Measurements from ENCODE around the gene OTUB2. TPM values are rescaled to one million over a fixed set of nuclear protein-coding genes. Genes with fewer than 3 reads are reported as not detected.
A peak's percentile ranks its signal among the peaks of the same experiment; 100 is the strongest.

OTUB2 gene
- polyA plus RNA-seq, 3 donors, result 0.25 to 0.95 (median 0.28) TPM

DNA sequence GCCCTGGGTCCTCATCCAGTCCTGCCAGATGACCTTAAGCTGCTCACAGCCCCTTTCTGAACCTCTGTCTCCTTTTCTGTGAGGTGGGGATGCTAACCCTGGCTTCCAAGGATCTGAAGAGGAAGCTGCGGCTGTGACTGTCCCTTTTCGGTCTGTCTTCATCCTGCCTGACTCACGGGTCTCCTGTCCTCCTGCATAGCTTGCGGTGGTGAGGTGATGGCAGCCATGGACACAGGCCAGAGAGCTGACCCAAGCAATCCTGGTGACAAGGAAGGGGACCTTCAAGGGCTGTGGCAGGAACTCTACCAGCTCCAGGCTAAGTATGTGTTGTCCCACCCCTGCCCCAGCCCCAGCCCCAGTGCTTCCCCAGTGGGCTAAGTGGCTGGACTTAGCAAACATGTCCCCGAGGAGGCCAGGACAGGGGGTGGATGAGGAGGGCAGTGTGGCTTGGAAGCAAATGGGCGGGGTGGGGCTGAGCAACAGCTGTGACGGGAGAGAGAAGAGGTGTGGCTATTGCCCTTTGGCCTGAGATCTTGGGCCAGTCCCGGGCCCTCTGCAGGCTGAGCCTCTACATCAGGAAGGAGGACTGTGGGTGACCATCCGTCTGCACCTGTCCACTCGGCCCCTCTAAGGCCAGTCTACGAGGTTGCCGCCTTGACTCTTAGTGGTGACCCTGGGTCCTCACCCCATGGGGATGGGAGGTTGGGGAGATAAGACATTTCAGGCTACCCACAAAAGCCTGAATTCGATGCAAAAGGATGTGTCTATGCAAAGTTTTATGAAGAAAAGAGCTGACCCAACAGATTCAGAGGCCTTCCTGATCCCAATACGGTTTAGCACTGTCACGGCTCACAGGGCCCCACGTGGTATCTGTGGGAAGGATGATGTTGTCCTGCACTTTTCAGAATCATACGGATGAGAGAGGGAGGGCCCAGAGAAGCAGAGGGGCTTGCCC, 27.9 kb upstream of the OTUB2 start:
- Histone ChIP-seq H3K9me3 (replicated peaks in 1 of 2; ENCODE audit: control insufficient read depth in 1 of 2, insufficient read depth in 1 of 2, low read length in 2 of 2) (no peaks in the 10 kb centered on the region), H3K4me2 (replicated peaks; ENCODE audit: extremely low read depth, low read length, poor library complexity, severe bottlenecking) (no peak overlapping the region), H3K4me1 (ENCODE audit: control insufficient read depth in 1 of 2, insufficient read depth in 2 of 2, low read length in 2 of 2) (no peaks in the 10 kb centered on the region), H3K36me3 (replicated peaks in 1 of 2; ENCODE audit: control insufficient read depth in 1 of 2, insufficient read depth in 2 of 2, low read length in 2 of 2) (no peaks in the 10 kb centered on the region), H3K4me3 (replicated peaks in 1 of 3; ENCODE audit: low read depth in 2 of 3, low read length in 3 of 3) (no peak overlapping the region), H2AFZ (ENCODE audit: insufficient read depth, low read depth, low read length, poor library complexity, severe bottlenecking) (no peak overlapping the region), H3K27ac (ENCODE audit: low read depth in 1 of 2, low read length in 2 of 2) (no peak overlapping the region), H3K9ac (ENCODE audit: insufficient read depth, low read length, poor library complexity, severe bottlenecking) (no peak overlapping the region), H4K20me1 (ENCODE audit: insufficient read depth, low read length) (no peaks in the 10 kb centered on the region), H3K79me2 (ENCODE audit: insufficient read depth, low read length) (no peaks in the 10 kb centered on the region), H3K27me3 (ENCODE audit: control insufficient read depth in 2 of 2, insufficient read depth in 2 of 2, low read length in 2 of 2) (no peaks in the 10 kb centered on the region)
- Mint-ChIP-seq H3K36me3 (no peaks in the 10 kb centered on the region), H3K4me1 (peaks cover 4% of the 10 kb centered on the region), H3K27me3 (ENCODE audit: low read depth in 3 of 3) (peaks cover 8 to 27% (median 15%) of the 10 kb centered on the region in 3 donors), H3K27ac (peak overlapping the region in 1 of 7 donors; percentile 57), H3K9me3 (no peaks in the 10 kb centered on the region), H3K4me3 (no peak overlapping the region)
- peak in 1 of 3 donors; percentile 52 for DNase-seq
- intact Hi-C loops (cut with micrococcal nuclease), result no loop called here
- 82% methylated on average over 11 of the region's 17 CpGs for WGBS (ENCODE audit: insufficient coverage)
- TF ChIP-seq, protein P1, sequence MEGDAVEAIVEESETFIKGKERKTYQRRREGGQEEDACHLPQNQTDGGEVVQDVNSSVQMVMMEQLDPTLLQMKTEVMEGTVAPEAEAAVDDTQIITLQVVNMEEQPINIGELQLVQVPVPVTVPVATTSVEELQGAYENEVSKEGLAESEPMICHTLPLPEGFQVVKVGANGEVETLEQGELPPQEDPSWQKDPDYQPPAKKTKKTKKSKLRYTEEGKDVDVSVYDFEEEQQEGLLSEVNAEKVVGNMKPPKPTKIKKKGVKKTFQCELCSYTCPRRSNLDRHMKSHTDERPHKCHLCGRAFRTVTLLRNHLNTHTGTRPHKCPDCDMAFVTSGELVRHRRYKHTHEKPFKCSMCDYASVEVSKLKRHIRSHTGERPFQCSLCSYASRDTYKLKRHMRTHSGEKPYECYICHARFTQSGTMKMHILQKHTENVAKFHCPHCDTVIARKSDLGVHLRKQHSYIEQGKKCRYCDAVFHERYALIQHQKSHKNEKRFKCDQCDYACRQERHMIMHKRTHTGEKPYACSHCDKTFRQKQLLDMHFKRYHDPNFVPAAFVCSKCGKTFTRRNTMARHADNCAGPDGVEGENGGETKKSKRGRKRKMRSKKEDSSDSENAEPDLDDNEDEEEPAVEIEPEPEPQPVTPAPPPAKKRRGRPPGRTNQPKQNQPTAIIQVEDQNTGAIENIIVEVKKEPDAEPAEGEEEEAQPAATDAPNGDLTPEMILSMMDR (IDR thresholded peaks at IDR 0.05), result no peak

DNA sequence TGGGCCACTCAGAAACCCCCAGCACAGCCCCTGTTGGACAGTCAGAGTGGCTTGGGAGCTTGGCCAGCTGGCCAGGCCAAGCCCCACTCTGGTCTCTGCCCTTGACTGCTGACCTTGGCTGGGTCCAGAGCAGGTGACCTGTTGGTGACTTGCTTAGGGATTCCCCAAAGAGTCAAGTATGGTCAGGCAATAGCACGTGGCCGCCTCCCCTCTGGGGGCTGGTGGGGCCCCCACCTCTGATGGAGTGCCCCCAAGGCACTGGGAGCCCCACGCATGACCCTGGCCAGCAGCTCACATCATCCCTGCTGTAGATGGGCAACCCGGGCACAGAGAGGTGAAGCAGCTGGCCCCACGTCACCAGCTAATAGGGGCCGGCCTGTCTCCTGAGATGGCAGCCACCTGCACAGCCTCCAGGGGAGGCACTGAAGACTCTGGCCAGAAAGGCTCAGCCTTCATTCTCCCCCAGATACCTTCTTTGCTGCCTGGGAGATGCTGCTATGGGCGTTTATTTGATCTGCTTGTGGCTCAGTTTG, 27.2 kb upstream of the OTUB2 start:
- Histone ChIP-seq H3K9ac (ENCODE audit: insufficient read depth, low read length, poor library complexity, severe bottlenecking) (no peak overlapping the region), H4K20me1 (ENCODE audit: insufficient read depth, low read length) (no peaks in the 10 kb centered on the region), H3K27me3 (ENCODE audit: control insufficient read depth in 2 of 2, insufficient read depth in 2 of 2, low read length in 2 of 2) (no peaks in the 10 kb centered on the region), H3K4me3 (replicated peaks in 1 of 3; ENCODE audit: low read depth in 2 of 3, low read length in 3 of 3) (no peak overlapping the region), H3K9me3 (replicated peaks in 1 of 2; ENCODE audit: control insufficient read depth in 1 of 2, insufficient read depth in 1 of 2, low read length in 2 of 2) (no peaks in the 10 kb centered on the region), H3K4me2 (replicated peaks; ENCODE audit: extremely low read depth, low read length, poor library complexity, severe bottlenecking) (no peak overlapping the region), H3K36me3 (replicated peaks in 1 of 2; ENCODE audit: control insufficient read depth in 1 of 2, insufficient read depth in 2 of 2, low read length in 2 of 2) (no peaks in the 10 kb centered on the region), H3K27ac (ENCODE audit: low read depth in 1 of 2, low read length in 2 of 2) (no peak overlapping the region), H3K4me1 (ENCODE audit: control insufficient read depth in 1 of 2, insufficient read depth in 2 of 2, low read length in 2 of 2) (no peaks in the 10 kb centered on the region), H2AFZ (ENCODE audit: insufficient read depth, low read depth, low read length, poor library complexity, severe bottlenecking) (no peak overlapping the region), H3K79me2 (ENCODE audit: insufficient read depth, low read length) (no peaks in the 10 kb centered on the region)
- H3K27ac Mint-ChIP-seq, result peak overlapping the region in 1 of 7 donors; percentile 57
- peaks cover 4% of the 10 kb centered on the region for H3K4me1 Mint-ChIP-seq
- TF ChIP-seq, protein P1 (IDR thresholded peaks at IDR 0.05), result no peak
- H3K36me3 Mint-ChIP-seq, result no peaks in the 10 kb centered on the region
- H3K4me3 Mint-ChIP-seq, result no peak overlapping the region
- WGBS (ENCODE audit: insufficient coverage), result 98% methylated on average over 6 of the region's 7 CpGs
- peaks cover 11 to 30% (median 15%) of the 10 kb centered on the region in 3 donors for H3K27me3 Mint-ChIP-seq (ENCODE audit: low read depth in 3 of 3)
- intact Hi-C loops (cut with micrococcal nuclease), result no loop called here
- H3K9me3 Mint-ChIP-seq, result no peaks in the 10 kb centered on the region
- no peak for DNase-seq

Data from CD14-positive monocyte (primary cell).